ENCODE data around the gene NUP133.

NUP133 gene

DNA sequence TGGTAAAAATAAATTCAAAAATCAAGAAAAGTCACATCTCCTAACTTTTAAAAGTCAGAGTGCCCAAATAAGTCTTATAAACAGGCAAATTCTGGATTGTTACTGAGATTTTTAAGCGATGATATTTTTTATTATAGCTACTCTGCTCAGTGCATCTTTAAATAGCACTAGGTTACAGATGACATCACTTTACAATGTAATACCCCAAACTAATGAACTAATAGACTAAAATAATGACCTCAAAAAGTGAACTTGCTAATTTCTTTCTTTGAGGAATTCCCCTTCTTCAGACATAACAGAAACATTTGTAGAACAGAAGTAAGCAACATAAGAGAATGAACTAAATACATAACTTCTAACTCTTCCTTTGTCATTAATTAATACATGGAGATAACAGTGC is 41.3 kb downstream of the NUP133 start:
- FAIRE-seq (no peak), DNase-seq (ENCODE audit: insufficient read length) (no peak)
- TF ChIP-seq POLR2A (IDR thresholded peaks at IDR 0.05; ENCODE audit: low read depth, low read length), result no peak
- TF ChIP-seq POLR2AphosphoS5 (IDR thresholded peaks at IDR 0.05; ENCODE audit: low read depth, low read length), result no peak
- TF ChIP-seq TAF1 (IDR thresholded peaks at IDR 0.05; ENCODE audit: borderline replicate concordance, low read depth, low read length), result no peak

DNA sequence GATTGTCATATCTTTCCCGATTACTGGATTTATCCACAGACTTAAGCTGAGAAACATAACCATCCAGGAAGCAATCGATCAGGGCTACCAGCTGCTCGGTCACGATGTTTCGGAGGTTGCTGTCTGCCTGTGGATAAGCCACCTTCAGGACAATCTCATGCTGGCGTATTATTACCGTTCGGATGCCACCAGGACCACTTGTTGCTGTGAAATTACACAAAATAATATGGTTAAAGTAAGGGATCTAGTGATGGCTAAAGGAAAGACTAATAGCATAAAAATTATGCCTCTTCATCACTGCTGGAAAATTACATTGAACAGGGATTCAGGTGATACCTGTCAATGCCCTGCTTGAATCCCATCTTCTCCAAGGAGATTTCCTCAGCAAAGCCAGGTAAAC is 43.5 kb downstream of the NUP133 start:
- TF ChIP-seq POLR2A (IDR thresholded peaks at IDR 0.05; ENCODE audit: low read depth, low read length) (no peak), TAF1 (IDR thresholded peaks at IDR 0.05; ENCODE audit: borderline replicate concordance, low read depth, low read length) (no peak), POLR2AphosphoS5 (IDR thresholded peaks at IDR 0.05; ENCODE audit: low read depth, low read length) (no peak)
- FAIRE-seq, result no peak
- DNase-seq (ENCODE audit: insufficient read length), result no peak

- DNase-seq (ENCODE audit: insufficient read length) (no peak), FAIRE-seq (no peak)
- TF ChIP-seq POLR2AphosphoS5 (IDR thresholded peaks at IDR 0.05; ENCODE audit: low read depth, low read length), result no peak
- no peak for TF ChIP-seq POLR2A (IDR thresholded peaks at IDR 0.05; ENCODE audit: low read depth, low read length)
- no peak for TF ChIP-seq TAF1 (IDR thresholded peaks at IDR 0.05; ENCODE audit: borderline replicate concordance, low read depth, low read length)
Measured at GRCh38 chr1:229461032-229461668, 47.0 kb downstream of the NUP133 start.

GRCh38 chr1:229459815-229460214 is 48.3 kb downstream of the NUP133 start:
- TF ChIP-seq POLR2AphosphoS5 (IDR thresholded peaks at IDR 0.05; ENCODE audit: low read depth, low read length) (no peak), TAF1 (IDR thresholded peaks at IDR 0.05; ENCODE audit: borderline replicate concordance, low read depth, low read length) (no peak), POLR2A (IDR thresholded peaks at IDR 0.05; ENCODE audit: low read depth, low read length) (no peak)
- no peak for DNase-seq (ENCODE audit: insufficient read length)
- no peak for FAIRE-seq

GRCh38 chr1:229457436-229457835 is 50.7 kb downstream of the NUP133 start:
- DNase-seq (ENCODE audit: insufficient read length) (no peak), FAIRE-seq (no peak)
- no peak for TF ChIP-seq POLR2A (IDR thresholded peaks at IDR 0.05; ENCODE audit: low read depth, low read length)

GRCh38 chr1:229456016-229456415 is 52.1 kb downstream of the NUP133 start:
- DNase-seq (ENCODE audit: insufficient read length) (no peak), FAIRE-seq (no peak)
- TF ChIP-seq POLR2AphosphoS5 (IDR thresholded peaks at IDR 0.05; ENCODE audit: low read depth, low read length), result no peak
- no peak for TF ChIP-seq TAF1 (IDR thresholded peaks at IDR 0.05; ENCODE audit: borderline replicate concordance, low read depth, low read length)
- no peak for TF ChIP-seq POLR2A (IDR thresholded peaks at IDR 0.05; ENCODE audit: low read depth, low read length)

DNA sequence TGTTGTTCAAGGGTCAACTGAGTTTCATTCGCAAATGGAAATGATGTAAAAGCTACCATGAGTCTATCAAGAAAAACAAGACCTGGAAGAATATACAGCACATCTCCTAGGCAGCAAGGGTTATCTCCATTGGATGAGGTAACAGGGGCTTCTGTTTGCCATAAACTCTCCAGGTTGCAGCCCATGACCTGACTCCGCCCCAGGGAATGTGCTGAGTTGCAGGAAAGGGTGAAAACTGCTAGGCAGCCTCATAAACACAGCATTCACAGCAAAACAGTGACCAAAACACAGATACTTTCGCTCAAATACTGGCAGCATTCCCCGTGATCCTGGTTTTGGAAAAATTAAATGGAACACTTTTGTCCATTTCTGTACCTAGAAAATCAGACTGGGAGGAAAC is 54.1 kb downstream of the NUP133 start:
- TF ChIP-seq POLR2AphosphoS5 (IDR thresholded peaks at IDR 0.05; ENCODE audit: low read depth, low read length) (no peak), POLR2A (IDR thresholded peaks at IDR 0.05; ENCODE audit: low read depth, low read length) (no peak), TAF1 (IDR thresholded peaks at IDR 0.05; ENCODE audit: borderline replicate concordance, low read depth, low read length) (no peak)
- DNase-seq (ENCODE audit: insufficient read length), result no peak
- no peak for FAIRE-seq

DNA sequence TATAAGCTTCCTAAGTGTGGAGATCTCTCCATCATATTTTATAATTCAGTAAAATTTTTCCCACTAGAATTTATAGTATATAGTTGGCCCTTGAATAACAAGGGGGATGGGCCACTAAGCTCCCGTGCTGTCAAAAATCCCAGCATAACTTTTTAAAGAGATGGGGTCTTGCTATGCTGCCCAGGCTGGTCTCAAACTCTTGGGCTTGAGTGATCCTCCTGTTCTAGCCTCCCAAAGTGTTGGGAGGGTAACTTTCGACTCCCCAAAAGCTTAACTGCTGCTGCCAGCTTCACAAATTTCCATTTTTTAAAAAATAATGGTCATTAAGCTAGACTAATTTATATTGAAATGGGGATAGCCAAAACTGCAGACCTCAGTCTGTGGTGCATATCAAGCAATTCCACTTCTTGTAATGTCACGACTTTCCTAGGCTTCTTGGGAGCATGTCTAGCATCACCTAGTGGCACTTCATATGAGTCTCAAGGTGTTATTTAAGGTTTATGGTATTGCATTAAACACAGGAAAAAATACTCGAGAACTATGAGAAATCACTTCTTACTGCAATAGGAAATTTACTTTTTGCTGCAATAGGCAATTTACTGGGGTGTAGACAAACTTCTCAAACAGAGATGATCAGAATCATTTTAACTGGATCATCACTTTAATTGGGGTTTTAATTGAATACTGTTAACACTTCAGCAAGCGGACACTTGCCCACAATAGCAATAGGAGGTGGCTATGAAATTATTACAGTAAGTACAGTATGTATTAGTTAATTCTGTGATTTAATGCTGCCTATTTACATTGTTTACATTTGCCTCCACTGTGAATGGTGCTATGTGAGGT is 55.0 kb downstream of the NUP133 start:
- no peak for FAIRE-seq
- DNase-seq (ENCODE audit: insufficient read length), result no peak
- TF ChIP-seq POLR2A (IDR thresholded peaks at IDR 0.05; ENCODE audit: low read depth, low read length) (no peak), POLR2AphosphoS5 (IDR thresholded peaks at IDR 0.05; ENCODE audit: low read depth, low read length) (no peak), TAF1 (IDR thresholded peaks at IDR 0.05; ENCODE audit: borderline replicate concordance, low read depth, low read length) (no peak)

- FAIRE-seq (peak; percentile 69), DNase-seq (ENCODE audit: insufficient read length) (no peak)
- TF ChIP-seq POLR2A (IDR thresholded peaks at IDR 0.05; ENCODE audit: low read depth, low read length), result no peak
- no peak for TF ChIP-seq POLR2AphosphoS5 (IDR thresholded peaks at IDR 0.05; ENCODE audit: low read depth, low read length)
- no peak for TF ChIP-seq TAF1 (IDR thresholded peaks at IDR 0.05; ENCODE audit: borderline replicate concordance, low read depth, low read length)
Measured at GRCh38 chr1:229448845-229449244, 59.3 kb downstream of the NUP133 start.

- TF ChIP-seq TAF1 (IDR thresholded peaks at IDR 0.05; ENCODE audit: borderline replicate concordance, low read depth, low read length), result no peak
- no peak for TF ChIP-seq POLR2AphosphoS5 (IDR thresholded peaks at IDR 0.05; ENCODE audit: low read depth, low read length)
- TF ChIP-seq POLR2A (IDR thresholded peaks at IDR 0.05; ENCODE audit: low read depth, low read length), result no peak
- DNase-seq (ENCODE audit: insufficient read length) (no peak), FAIRE-seq (no peak)
Measured at GRCh38 chr1:229448354-229448753, 59.8 kb downstream of the NUP133 start.

GRCh38 chr1:229447809-229448252 is 60.3 kb downstream of the NUP133 start:
- FAIRE-seq (no peak), DNase-seq (ENCODE audit: insufficient read length) (no peak)
- TF ChIP-seq POLR2A (IDR thresholded peaks at IDR 0.05; ENCODE audit: low read depth, low read length) (no peak), TAF1 (IDR thresholded peaks at IDR 0.05; ENCODE audit: borderline replicate concordance, low read depth, low read length) (no peak), POLR2AphosphoS5 (IDR thresholded peaks at IDR 0.05; ENCODE audit: low read depth, low read length) (no peak)

DNA sequence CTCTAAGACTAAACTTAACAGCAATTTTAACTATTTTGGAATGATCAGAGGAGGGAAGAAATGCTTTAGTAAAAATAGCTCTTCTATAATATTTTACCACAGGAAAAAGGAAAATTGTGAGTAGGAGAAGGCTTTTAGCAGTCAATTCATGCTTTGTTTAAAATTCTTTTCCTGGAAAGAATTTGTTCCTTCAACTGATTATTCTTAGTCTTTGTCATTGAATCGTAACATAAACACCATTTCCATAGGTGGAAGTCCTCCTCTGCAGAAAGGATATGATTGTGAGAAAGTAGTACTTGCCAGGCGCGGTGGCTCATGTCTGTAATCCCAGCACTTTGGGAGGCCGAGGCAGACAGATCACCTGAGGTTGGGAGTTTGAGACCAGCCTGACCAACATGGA is 62.3 kb downstream of the NUP133 start:
- FAIRE-seq (no peak), DNase-seq (ENCODE audit: insufficient read length) (no peak)
- TF ChIP-seq TAF1 (IDR thresholded peaks at IDR 0.05; ENCODE audit: borderline replicate concordance, low read depth, low read length) (no peak), POLR2A (IDR thresholded peaks at IDR 0.05; ENCODE audit: low read depth, low read length) (no peak), POLR2AphosphoS5 (IDR thresholded peaks at IDR 0.05; ENCODE audit: low read depth, low read length) (no peak)

All from GM12892 (cell line).